Central memory CD8-positive, alpha-beta T cell (primary cell): ENCODE results near the gene DOCK10.
"Not testable (repeated sequence)": the region's sequence is repeated elsewhere in the genome, so short reads cannot be mapped to it uniquely, and the experiment has no call there.

Source experiments
- ATAC-seq: fragments of 150-1000 bp; cut with Tn5 transposase; replicated peaks from 2 replicates; pipeline ENCODE4 v1.10.0; 2022; ENCODE audit warnings: mild to moderate bottlenecking, moderate FRiP score, moderate number of reproducible peaks; ENCODE audit not compliant: poor library complexity, severe bottlenecking; ENCODE audit errors: extremely low read depth
- DNase-seq, 2 donors: peaks; one replicate each; pipeline ENCODE4 v3.0.0; 2021; ENCODE audit warnings: low spot score in 2 of 2
- H3K27ac Mint-ChIP-seq: one replicate; pipeline ENCODE4 v1.8.0; 2022; ENCODE audit warnings: low read depth, mild to moderate bottlenecking, moderate library complexity, mixed read lengths
- H3K27me3 Mint-ChIP-seq: one replicate; pipeline ENCODE4 v1.8.0; 2022; ENCODE audit warnings: mixed read lengths
- H3K36me3 Mint-ChIP-seq: one replicate; pipeline ENCODE4 v1.8.0; 2022; ENCODE audit warnings: mild to moderate bottlenecking, moderate library complexity, mixed read lengths; ENCODE audit not compliant: insufficient read depth
- H3K4me1 Mint-ChIP-seq: one replicate; pipeline ENCODE4 v1.8.0; 2022; ENCODE audit warnings: mixed read lengths
- H3K4me3 Mint-ChIP-seq: one replicate; pipeline ENCODE4 v1.8.0; 2022; ENCODE audit warnings: mild to moderate bottlenecking, moderate library complexity, mixed read lengths
- H3K9me3 Mint-ChIP-seq: one replicate; pipeline ENCODE4 v1.8.0; 2022; ENCODE audit warnings: mixed read lengths

Gene DOCK10

GRCh38 chr2:225069477-225069876 is 27.2 kb upstream of the DOCK10 start:
- Mint-ChIP-seq H3K36me3 (no peaks in the 10 kb centered on the region), H3K4me1 (peaks cover 6% of the 10 kb centered on the region), H3K27me3 (peaks cover 7% of the 10 kb centered on the region), H3K4me3 (no peak overlapping the region), H3K27ac (no peak overlapping the region), H3K9me3 (peaks cover 9% of the 10 kb centered on the region)
- no peak for ATAC-seq
- DNase-seq, result no peak

GRCh38 chr2:225065882-225066281 is 23.6 kb upstream of the DOCK10 start:
- Mint-ChIP-seq H3K4me1 (peaks cover 19% of the 10 kb centered on the region), H3K36me3 (no peaks in the 10 kb centered on the region), H3K27me3 (no peaks in the 10 kb centered on the region), H3K4me3 (no peak overlapping the region), H3K9me3 (peaks cover 9% of the 10 kb centered on the region), H3K27ac (no peak overlapping the region)
- DNase-seq (no peak), ATAC-seq (no peak)

- Mint-ChIP-seq H3K4me1 (peaks cover 19% of the 10 kb centered on the region), H3K27me3 (no peaks in the 10 kb centered on the region), H3K27ac (peak overlapping the region; percentile 57), H3K4me3 (no peak overlapping the region), H3K9me3 (peaks cover 9% of the 10 kb centered on the region), H3K36me3 (no peaks in the 10 kb centered on the region)
- ATAC-seq (no peak), DNase-seq (no peak)
Observed at GRCh38 chr2:225064928-225065327, 22.7 kb upstream of the DOCK10 start.

GRCh38 chr2:225064362-225064761 is 22.1 kb upstream of the DOCK10 start:
- Mint-ChIP-seq H3K27ac (peak overlapping the region; percentile 57), H3K36me3 (no peaks in the 10 kb centered on the region), H3K27me3 (no peaks in the 10 kb centered on the region), H3K4me1 (peaks cover 19% of the 10 kb centered on the region), H3K9me3 (peaks cover 9% of the 10 kb centered on the region), H3K4me3 (no peak overlapping the region)
- no peak for DNase-seq
- peak; percentile 49 for ATAC-seq

GRCh38 chr2:225056330-225057073 is 14.2 kb upstream of the DOCK10 start:
- peak overlapping the region; percentile 33 for H3K27ac Mint-ChIP-seq
- H3K27me3 Mint-ChIP-seq, result no peaks in the 10 kb centered on the region
- H3K36me3 Mint-ChIP-seq, result no peaks in the 10 kb centered on the region
- DNase-seq (no peak), ATAC-seq (peak; percentile 38)
- peaks cover 42% of the 10 kb centered on the region for H3K4me1 Mint-ChIP-seq
- no peaks in the 10 kb centered on the region for H3K9me3 Mint-ChIP-seq
- no peak overlapping the region for H3K4me3 Mint-ChIP-seq

GRCh38 chr2:225055714-225056113 is 13.4 kb upstream of the DOCK10 start:
- no peaks in the 10 kb centered on the region for H3K27me3 Mint-ChIP-seq
- ATAC-seq, result no peak
- peak overlapping the region; percentile 27 for H3K4me3 Mint-ChIP-seq
- H3K27ac Mint-ChIP-seq, result peak overlapping the region; percentile 65
- H3K4me1 Mint-ChIP-seq, result peaks cover 45% of the 10 kb centered on the region
- no peaks in the 10 kb centered on the region for H3K9me3 Mint-ChIP-seq
- DNase-seq, result no peak
- H3K36me3 Mint-ChIP-seq, result no peaks in the 10 kb centered on the region

GRCh38 chr2:225052703-225053102 is 10.4 kb upstream of the DOCK10 start:
- H3K27me3 Mint-ChIP-seq, result no peaks in the 10 kb centered on the region
- no peaks in the 10 kb centered on the region for H3K36me3 Mint-ChIP-seq
- peaks cover 45% of the 10 kb centered on the region for H3K4me1 Mint-ChIP-seq
- H3K9me3 Mint-ChIP-seq, result no peaks in the 10 kb centered on the region
- peak in 1 of 2 donors; percentile 31 for DNase-seq
- ATAC-seq, result peak; percentile 97
- peak overlapping the region; percentile 46 for H3K27ac Mint-ChIP-seq
- peak overlapping the region; percentile 57 for H3K4me3 Mint-ChIP-seq

- not testable (repeated sequence) for H3K27me3 Mint-ChIP-seq, ATAC-seq, H3K4me3 Mint-ChIP-seq, H3K27ac Mint-ChIP-seq, DNase-seq, H3K36me3 Mint-ChIP-seq, H3K9me3 Mint-ChIP-seq
- H3K4me1 Mint-ChIP-seq, result peaks cover 22% of the 10 kb centered on the region
Observed at GRCh38 chr2:225047502-225047901, 5.2 kb upstream of the DOCK10 start.

GRCh38 chr2:225042800-225043167 is 516 bp upstream of the DOCK10 start:
- peaks cover 13% of the 10 kb centered on the region for H3K36me3 Mint-ChIP-seq
- ATAC-seq, result no peak
- peak overlapping the region; percentile 95 for H3K27ac Mint-ChIP-seq
- peaks cover 53% of the 10 kb centered on the region for H3K4me1 Mint-ChIP-seq
- DNase-seq, result no peak
- peak overlapping the region; percentile 94 for H3K4me3 Mint-ChIP-seq
- no peaks in the 10 kb centered on the region for H3K9me3 Mint-ChIP-seq
- H3K27me3 Mint-ChIP-seq, result no peaks in the 10 kb centered on the region

GRCh38 chr2:225041207-225041850 is 939 bp downstream of the DOCK10 start:
- ATAC-seq, result peak; percentile 69
- H3K9me3 Mint-ChIP-seq, result no peaks in the 10 kb centered on the region
- H3K4me1 Mint-ChIP-seq, result peaks cover 68% of the 10 kb centered on the region
- DNase-seq, result peak in 1 of 2 donors; percentile 46
- H3K27ac Mint-ChIP-seq, result peak overlapping the region; percentile 95
- peaks cover 13% of the 10 kb centered on the region for H3K36me3 Mint-ChIP-seq
- peak overlapping the region; percentile 94 for H3K4me3 Mint-ChIP-seq
- H3K27me3 Mint-ChIP-seq, result no peaks in the 10 kb centered on the region

GRCh38 chr2:225040856-225041206 is 1.4 kb downstream of the DOCK10 start:
- Mint-ChIP-seq H3K9me3 (no peaks in the 10 kb centered on the region), H3K4me1 (peaks cover 68% of the 10 kb centered on the region), H3K4me3 (peak overlapping the region; percentile 94), H3K27ac (peak overlapping the region; percentile 95), H3K27me3 (no peaks in the 10 kb centered on the region), H3K36me3 (peaks cover 13% of the 10 kb centered on the region)
- peak; percentile 20 for ATAC-seq
- no peak for DNase-seq

- ATAC-seq, result no peak
- H3K9me3 Mint-ChIP-seq, result no peaks in the 10 kb centered on the region
- no peak for DNase-seq
- peaks cover 13% of the 10 kb centered on the region for H3K36me3 Mint-ChIP-seq
- peak overlapping the region; percentile 95 for H3K27ac Mint-ChIP-seq
- H3K4me1 Mint-ChIP-seq, result peaks cover 72% of the 10 kb centered on the region
- peak overlapping the region; percentile 94 for H3K4me3 Mint-ChIP-seq
- no peaks in the 10 kb centered on the region for H3K27me3 Mint-ChIP-seq
Observed at GRCh38 chr2:225040142-225040541, 2.1 kb downstream of the DOCK10 start.

GRCh38 chr2:225038231-225038523 is 4.1 kb downstream of the DOCK10 start:
- peaks cover 86% of the 10 kb centered on the region for H3K4me1 Mint-ChIP-seq
- peak overlapping the region; percentile 95 for H3K27ac Mint-ChIP-seq
- no peak for DNase-seq
- no peak for ATAC-seq
- H3K4me3 Mint-ChIP-seq, result peak overlapping the region; percentile 94
- peaks cover 17% of the 10 kb centered on the region for H3K36me3 Mint-ChIP-seq
- no peaks in the 10 kb centered on the region for H3K9me3 Mint-ChIP-seq
- H3K27me3 Mint-ChIP-seq, result no peaks in the 10 kb centered on the region
